HepG2 (cell line): ENCODE data around the gene BCL6B. TPM values are rescaled to one million over a fixed set of nuclear protein-coding genes. Genes with fewer than 3 reads are reported as not detected.

Experiments
- ESRRA ChIP-seq: sonication (generic); formaldehyde crosslinking; IDR thresholded peaks from 2 replicates; pipeline ENCODE4 v1.5.1; 2020; ENCODE audit warnings: mild to moderate bottlenecking, low read depth, missing genetic modification reagents
- FLYWCH1 ChIP-seq: sonication (generic); formaldehyde crosslinking; IDR thresholded peaks from 2 replicates; pipeline ENCODE4 v1.8.1; 2023; ENCODE audit warnings: mild to moderate bottlenecking, missing genetic modification reagents
- IRF1 ChIP-seq: sonication (generic); formaldehyde crosslinking; IDR thresholded peaks from 2 replicates; pipeline ENCODE4 v1.4.0; 2020; ENCODE audit warnings: low read depth, mild to moderate bottlenecking, missing genetic modification reagents
- KDM3A ChIP-seq: IDR thresholded peaks from 2 replicates; pipeline ENCODE4 v1.6.1; 2018; ENCODE audit warnings: low read depth, missing compliant biosample characterization
- MAF1 ChIP-seq: sonication (generic); formaldehyde crosslinking; IDR thresholded peaks from 2 replicates; pipeline ENCODE4 v1.5.0; 2020; ENCODE audit warnings: missing genetic modification reagents, borderline replicate concordance
- MBD4 ChIP-seq: IDR thresholded peaks from 2 replicates; pipeline ENCODE4 v1.6.1; 2012; ENCODE audit warnings: low read length, inconsistent platforms, borderline replicate concordance
- MYNN ChIP-seq: sonication (generic); formaldehyde crosslinking; IDR thresholded peaks from 2 replicates; pipeline ENCODE4 v1.4.0; 2020; ENCODE audit warnings: mild to moderate bottlenecking, low read depth, missing genetic modification reagents
- NBN ChIP-seq: fragments of 450-650 bp; conservative IDR thresholded peaks from 2 replicates; pipeline ENCODE4 v1.6.1; 2017
- SMARCE1 ChIP-seq: fragments of 450-650 bp; IDR thresholded peaks from 2 replicates; pipeline ENCODE4 v1.6.1; 2017; ENCODE audit warnings: borderline replicate concordance
- TBL1XR1 ChIP-seq: fragments of 150-350 bp; IDR thresholded peaks from 2 replicates; pipeline ENCODE4 v1.6.1; 2014; ENCODE audit warnings: borderline replicate concordance, low read length; ENCODE audit not compliant: partially characterized antibody
- TCF7L2 ChIP-seq: IDR thresholded peaks from 2 replicates; pipeline ENCODE4 v1.6.1; 2011; ENCODE audit warnings: mild to moderate bottlenecking, low read depth, low read length, moderate library complexity
- UBTF ChIP-seq: sonication (generic); formaldehyde crosslinking; IDR thresholded peaks from 2 replicates; pipeline ENCODE4 v1.4.0; 2020; ENCODE audit warnings: mild to moderate bottlenecking, missing genetic modification reagents
- WIZ ChIP-seq: sonication (generic); formaldehyde crosslinking; IDR thresholded peaks from 2 replicates; pipeline ENCODE4 v1.5.1; 2020; ENCODE audit warnings: mild to moderate bottlenecking, missing genetic modification reagents
- YEATS2 ChIP-seq: sonication (generic); formaldehyde crosslinking; IDR thresholded peaks from 2 replicates; pipeline ENCODE4 v1.4.0; 2020; ENCODE audit warnings: missing genetic modification reagents, borderline replicate concordance
- ZBTB7A ChIP-seq: sonication (generic); formaldehyde crosslinking; IDR thresholded peaks from 2 replicates; pipeline ENCODE4 v1.8.0; 2022; ENCODE audit warnings: mild to moderate bottlenecking, missing genetic modification reagents
- ZIK1 ChIP-seq: sonication (generic); formaldehyde crosslinking; IDR thresholded peaks from 2 replicates; pipeline ENCODE4 v1.5.0; 2020; ENCODE audit warnings: mild to moderate bottlenecking, low read depth, missing genetic modification reagents, borderline replicate concordance
- ZNF124 ChIP-seq: sonication (generic); formaldehyde crosslinking; IDR thresholded peaks from 2 replicates; pipeline ENCODE4 v1.4.0; 2020; ENCODE audit warnings: missing genetic modification reagents
- ZNF337 ChIP-seq: sonication (generic); formaldehyde crosslinking; IDR thresholded peaks from 2 replicates; pipeline ENCODE4 v1.5.1; 2020; ENCODE audit warnings: missing genetic modification reagents, low read depth, mild to moderate bottlenecking, borderline replicate concordance
- ZNF484 ChIP-seq: sonication (generic); formaldehyde crosslinking; IDR thresholded peaks from 2 replicates; pipeline ENCODE4 v1.5.1; 2020; ENCODE audit warnings: mild to moderate bottlenecking, low read depth, missing genetic modification reagents, borderline replicate concordance
- ZNF558 ChIP-seq: sonication (generic); formaldehyde crosslinking; IDR thresholded peaks from 2 replicates; pipeline ENCODE4 v1.9.0; 2022; ENCODE audit warnings: mild to moderate bottlenecking, missing genetic modification reagents, borderline replicate concordance
- ZNF577 ChIP-seq: sonication (generic); formaldehyde crosslinking; IDR thresholded peaks from 2 replicates; pipeline ENCODE4 v1.4.0; 2020; ENCODE audit warnings: mild to moderate bottlenecking, low read depth, missing genetic modification reagents, borderline replicate concordance
- ZNF747 ChIP-seq: sonication (generic); formaldehyde crosslinking; IDR thresholded peaks from 2 replicates; pipeline ENCODE4 v1.8.1; 2023; ENCODE audit warnings: missing genetic modification reagents, mild to moderate bottlenecking, borderline replicate concordance
- ZNF775 ChIP-seq: sonication (generic); formaldehyde crosslinking; IDR thresholded peaks from 2 replicates; pipeline ENCODE4 v1.4.0; 2020; ENCODE audit warnings: missing genetic modification reagents, mild to moderate bottlenecking, moderate library complexity, borderline replicate concordance
- polyA plus RNA-seq, 8 experiments: library from polyadenylated mRNA; depleted of rRNA in 3 of 8; stranded (reverse) in 7 of 8; unstranded in 1 of 8; fragments of >200 nt; fragmentation: Illumina TruSeq in 4 of 8; extraction: Trizol in 4 of 8; gene quantifications; 2 replicates each; pipeline versions ENCODE4 v1.2.1 to v1.2.3, GENCODE V29; 2011 to 2016; ENCODE audit warnings: low read depth in 4 of 8, missing spikeins in 1 of 8, mixed read lengths in 1 of 8; ENCODE audit not compliant: insufficient read depth in 1 of 8
- total RNA-seq, 5 experiments: library from RNA; depleted of rRNA; stranded (reverse); fragments of >200 nt; fragmentation: Illumina TruSeq; extraction: Trizol; gene quantifications; 2 replicates each; pipeline ENCODE4 v1.2.3, GENCODE V29; 2016; ENCODE audit warnings: low read depth in 1 of 5
- TF ChIP-seq, protein P1 (sequence below): sonication (generic); formaldehyde crosslinking; IDR thresholded peaks from 2 replicates; pipeline ENCODE4 v1.4.0; 2020; ENCODE audit warnings: missing genetic modification reagents, borderline replicate concordance
- TF ChIP-seq, protein P2 (sequence below): sonication (generic); formaldehyde crosslinking; IDR thresholded peaks from 2 replicates; pipeline ENCODE4 v1.8.1; 2023; ENCODE audit warnings: mild to moderate bottlenecking, missing genetic modification reagents, borderline replicate concordance

Gene BCL6B
- total and polyA plus RNA-seq, 2 of the 13 experiments (the other 11 are each of a cell fraction or from before 2014, with no cell fraction given) = not detected

- TF ChIP-seq UBTF (CRISPR knock-in tag) (peak; percentile 78), IRF1 (CRISPR knock-in tag) (no peak), SMARCE1 (no peak), ZNF775 (CRISPR knock-in tag) (no peak), KDM3A (peak; percentile 59; the same call in 1 of the 2 replicates), ZNF124 (CRISPR knock-in tag) (no peak), ZNF577 (CRISPR knock-in tag) (no peak), FLYWCH1 (no peak), TCF7L2 (no peak), ZNF747 (no peak), TBL1XR1 (no peak), NBN (no peak), YEATS2 (CRISPR knock-in tag) (no peak), ZIK1 (no peak), ZNF337 (CRISPR knock-in tag) (no peak), ZBTB7A (CRISPR knock-in tag) (0 out of 2 replicates have a peak, but pooled peaks have one; percentile 26), ZNF558 (no peak), ESRRA (CRISPR knock-in tag) (peak; percentile 27; the same call in 1 of the 2 replicates), WIZ (no peak), MAF1 (CRISPR knock-in tag) (no peak), ZNF484 (CRISPR knock-in tag) (no peak), MYNN (no peak), MBD4 (no peak)
- TF ChIP-seq, protein P1, sequence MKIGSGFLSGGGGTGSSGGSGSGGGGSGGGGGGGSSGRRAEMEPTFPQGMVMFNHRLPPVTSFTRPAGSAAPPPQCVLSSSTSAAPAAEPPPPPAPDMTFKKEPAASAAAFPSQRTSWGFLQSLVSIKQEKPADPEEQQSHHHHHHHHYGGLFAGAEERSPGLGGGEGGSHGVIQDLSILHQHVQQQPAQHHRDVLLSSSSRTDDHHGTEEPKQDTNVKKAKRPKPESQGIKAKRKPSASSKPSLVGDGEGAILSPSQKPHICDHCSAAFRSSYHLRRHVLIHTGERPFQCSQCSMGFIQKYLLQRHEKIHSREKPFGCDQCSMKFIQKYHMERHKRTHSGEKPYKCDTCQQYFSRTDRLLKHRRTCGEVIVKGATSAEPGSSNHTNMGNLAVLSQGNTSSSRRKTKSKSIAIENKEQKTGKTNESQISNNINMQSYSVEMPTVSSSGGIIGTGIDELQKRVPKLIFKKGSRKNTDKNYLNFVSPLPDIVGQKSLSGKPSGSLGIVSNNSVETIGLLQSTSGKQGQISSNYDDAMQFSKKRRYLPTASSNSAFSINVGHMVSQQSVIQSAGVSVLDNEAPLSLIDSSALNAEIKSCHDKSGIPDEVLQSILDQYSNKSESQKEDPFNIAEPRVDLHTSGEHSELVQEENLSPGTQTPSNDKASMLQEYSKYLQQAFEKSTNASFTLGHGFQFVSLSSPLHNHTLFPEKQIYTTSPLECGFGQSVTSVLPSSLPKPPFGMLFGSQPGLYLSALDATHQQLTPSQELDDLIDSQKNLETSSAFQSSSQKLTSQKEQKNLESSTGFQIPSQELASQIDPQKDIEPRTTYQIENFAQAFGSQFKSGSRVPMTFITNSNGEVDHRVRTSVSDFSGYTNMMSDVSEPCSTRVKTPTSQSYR = no peak
- TF ChIP-seq, protein P2, sequence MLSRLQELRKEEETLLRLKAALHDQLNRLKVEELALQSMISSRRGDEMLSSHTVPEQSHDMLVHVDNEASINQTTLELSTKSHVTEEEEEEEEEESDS (CRISPR knock-in tag) = no peak
These were observed 664 bp upstream of the BCL6B start (continued) for GRCh38 chr17:7021993-7022778.
